GM20000 (cell line): ENCODE data around the gene DPP7.

Source experiments
- DNase-seq: peaks from one replicate; pipeline ENCODE4 v3.0.0; 2012; ENCODE audit warnings: low spot score
- TF ChIP-seq, protein P1 (sequence below): IDR thresholded peaks from 2 replicates; pipeline ENCODE4 v1.5.1; 2012; ENCODE audit warnings: mild to moderate bottlenecking, control low read depth; ENCODE audit errors: extremely low read depth, missing control alignments

The DPP7 gene

DNA sequence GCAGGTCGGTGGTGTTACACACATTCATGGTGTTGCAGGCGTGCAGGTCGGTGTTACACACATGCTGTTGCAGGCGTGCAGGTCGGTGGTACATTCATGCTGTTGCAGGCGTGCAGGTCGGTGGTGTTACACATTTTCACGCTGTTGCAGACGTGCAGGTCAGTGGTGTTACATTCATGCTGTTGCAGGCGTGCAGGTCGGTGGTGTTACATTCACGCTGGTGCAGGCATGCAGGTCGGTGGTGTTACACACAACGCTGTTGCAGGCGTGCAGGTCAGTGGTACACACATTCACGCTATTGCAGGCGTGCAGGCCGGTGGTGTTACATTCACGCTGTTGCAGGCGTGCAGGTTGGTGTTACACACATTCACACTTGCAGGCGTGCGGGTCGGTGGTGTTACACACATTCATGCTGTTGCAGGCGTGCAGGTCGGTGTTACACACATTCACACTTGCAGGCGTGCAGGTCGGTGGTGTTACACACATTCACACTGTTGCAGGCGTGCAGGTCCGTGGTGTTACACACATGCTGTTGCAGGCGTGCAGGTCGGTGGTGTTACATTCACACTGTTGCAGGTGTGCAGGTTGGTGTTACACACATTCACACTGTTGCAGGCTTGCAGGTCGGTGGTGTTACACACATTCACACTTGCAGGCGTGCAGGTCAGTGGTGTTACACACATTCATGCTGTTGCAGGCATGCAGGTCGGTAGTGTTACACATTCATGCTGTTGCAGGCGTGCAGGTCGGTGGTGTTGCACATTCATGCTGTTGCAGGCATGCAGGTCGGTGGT lies 11.1 kb downstream of the DPP7 start:
- DNase-seq = no peak
- TF ChIP-seq, protein P1, sequence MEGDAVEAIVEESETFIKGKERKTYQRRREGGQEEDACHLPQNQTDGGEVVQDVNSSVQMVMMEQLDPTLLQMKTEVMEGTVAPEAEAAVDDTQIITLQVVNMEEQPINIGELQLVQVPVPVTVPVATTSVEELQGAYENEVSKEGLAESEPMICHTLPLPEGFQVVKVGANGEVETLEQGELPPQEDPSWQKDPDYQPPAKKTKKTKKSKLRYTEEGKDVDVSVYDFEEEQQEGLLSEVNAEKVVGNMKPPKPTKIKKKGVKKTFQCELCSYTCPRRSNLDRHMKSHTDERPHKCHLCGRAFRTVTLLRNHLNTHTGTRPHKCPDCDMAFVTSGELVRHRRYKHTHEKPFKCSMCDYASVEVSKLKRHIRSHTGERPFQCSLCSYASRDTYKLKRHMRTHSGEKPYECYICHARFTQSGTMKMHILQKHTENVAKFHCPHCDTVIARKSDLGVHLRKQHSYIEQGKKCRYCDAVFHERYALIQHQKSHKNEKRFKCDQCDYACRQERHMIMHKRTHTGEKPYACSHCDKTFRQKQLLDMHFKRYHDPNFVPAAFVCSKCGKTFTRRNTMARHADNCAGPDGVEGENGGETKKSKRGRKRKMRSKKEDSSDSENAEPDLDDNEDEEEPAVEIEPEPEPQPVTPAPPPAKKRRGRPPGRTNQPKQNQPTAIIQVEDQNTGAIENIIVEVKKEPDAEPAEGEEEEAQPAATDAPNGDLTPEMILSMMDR = no peak

DNA sequence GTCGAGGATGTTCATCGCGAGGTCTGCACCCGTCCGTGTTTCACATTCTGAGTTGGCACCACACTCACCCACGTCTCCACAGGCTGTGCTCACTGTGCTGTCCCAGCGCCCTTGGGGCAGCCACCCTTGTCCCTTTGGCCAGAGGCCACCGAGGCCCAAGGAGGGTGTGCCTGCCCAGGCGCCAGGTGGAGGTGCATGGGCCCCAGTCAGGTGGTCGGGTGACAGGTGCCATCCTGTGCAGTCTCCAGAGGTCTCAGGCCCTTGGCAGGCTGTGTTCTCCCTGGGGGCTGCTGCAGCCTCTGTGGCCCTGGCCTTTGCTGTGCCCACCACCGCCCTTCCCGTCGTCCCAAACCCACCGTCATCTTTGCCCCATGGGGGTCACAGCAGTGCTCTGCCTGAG lies 15.3 kb downstream of the DPP7 start:
- TF ChIP-seq, protein P1 = no peak
- DNase-seq = no peak

DNA sequence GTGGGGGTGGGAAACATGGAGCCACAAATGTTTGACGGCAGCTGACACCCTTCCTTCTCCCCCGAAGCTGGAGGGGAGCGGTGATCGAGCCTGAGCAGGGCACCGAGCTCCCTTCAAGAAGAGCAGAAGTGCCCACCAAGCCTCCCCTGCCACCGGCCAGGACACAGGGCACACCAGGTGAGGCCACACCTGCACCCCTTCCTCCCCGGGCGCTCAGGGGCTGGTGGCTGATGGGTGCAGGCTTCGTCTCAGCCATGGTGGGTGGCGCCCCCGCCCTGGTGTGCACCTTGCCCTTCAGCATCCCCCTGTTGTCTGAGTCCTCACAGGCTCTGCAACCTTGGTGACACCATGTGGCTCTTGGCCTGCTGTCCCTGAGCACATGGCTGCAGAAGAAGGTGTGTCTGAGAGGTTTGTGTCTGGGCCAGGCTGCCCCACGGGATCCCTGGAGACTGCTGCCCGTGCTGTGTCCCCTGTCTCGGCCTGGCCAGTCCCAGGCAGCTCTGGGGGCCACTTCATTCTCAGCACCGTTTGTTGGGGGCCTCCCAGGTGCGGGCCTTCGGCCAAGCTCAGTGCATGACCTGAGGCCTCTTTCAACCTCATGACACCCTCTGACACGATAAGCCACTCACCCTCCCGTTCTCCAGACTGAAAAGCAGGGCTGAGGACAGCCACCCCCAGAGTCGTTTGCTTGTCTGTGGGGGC lies 16.6 kb downstream of the DPP7 start:
- DNase-seq = no peak
- TF ChIP-seq, protein P1 = no peak

DNA sequence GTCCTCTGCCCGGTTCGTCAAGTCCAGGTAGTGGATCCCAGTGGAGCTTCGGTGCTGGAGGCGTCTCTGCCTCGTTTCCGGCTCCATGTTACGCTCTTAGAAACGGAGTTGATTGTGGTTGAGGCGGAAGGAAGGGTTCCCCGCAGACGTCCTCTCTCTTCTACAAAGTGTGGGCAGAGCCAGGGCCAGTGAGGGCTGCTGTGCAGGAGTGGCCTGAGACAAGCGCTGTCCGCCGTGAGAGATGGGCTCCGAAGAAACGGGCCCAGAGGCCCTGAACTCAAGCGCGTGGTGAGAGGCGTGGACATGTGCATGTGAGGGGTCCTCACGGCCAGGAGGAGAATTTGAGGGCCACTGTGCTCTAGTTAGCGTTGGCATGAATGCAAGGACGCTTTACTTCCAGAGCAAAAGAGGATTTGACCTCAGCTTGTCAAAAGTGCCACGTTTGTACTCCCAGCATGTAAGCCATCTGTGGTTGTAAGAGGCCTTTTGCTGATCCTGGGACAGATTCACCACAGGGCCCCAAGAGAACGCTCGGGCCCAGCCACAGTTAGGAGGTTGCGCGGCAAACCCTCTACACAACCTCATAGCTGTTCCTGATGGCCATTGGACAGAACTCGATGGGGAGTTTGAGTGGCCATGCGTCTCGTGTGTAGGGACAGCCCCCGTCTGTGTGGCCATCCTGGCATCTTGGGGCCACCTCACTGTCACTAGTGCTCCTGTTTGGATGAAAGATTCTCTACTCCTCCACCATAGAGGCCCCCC lies 17.6 kb downstream of the DPP7 start:
- TF ChIP-seq, protein P1 = no peak
- no peak for DNase-seq

DNA sequence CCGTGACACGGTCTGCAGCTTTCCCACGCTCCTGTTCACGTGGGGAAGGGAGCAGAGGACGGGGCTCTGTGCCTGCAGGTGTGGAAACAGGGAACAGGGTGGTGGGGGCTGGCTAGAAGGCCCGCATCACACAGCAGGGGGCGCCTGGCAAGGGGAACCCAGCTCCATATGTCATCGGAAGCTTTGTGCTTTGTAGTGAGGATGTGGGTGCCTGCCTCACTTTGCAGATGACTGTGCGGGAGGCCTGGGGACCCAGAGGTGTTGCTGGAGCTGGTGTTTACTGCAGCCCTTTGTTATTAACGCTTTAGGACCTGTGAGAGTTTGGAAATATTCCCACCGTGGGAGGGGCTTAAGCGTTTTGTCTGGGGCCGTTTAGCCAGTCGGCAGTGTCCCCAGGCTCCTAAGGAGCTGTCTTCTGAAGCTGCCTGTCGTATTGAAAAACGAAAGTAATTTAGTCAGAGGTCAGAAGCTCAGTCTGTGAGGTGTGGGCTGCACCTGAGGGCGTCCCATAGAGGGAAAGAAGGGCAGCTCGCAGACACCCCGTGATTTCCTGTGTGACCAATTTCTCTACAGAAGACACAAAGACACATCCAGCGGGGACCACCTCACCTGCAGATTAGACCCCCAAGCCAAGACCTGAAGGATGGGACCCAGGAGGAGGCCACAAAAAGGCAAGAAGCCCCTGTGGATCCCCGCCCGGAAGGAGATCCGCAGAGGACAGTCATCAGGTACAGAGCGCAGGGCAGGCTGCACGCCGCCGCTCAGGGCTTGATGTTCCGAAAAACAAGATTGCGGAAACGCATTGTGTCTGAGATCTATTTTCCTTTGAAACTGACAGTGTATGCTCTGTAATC lies 18.6 kb downstream of the DPP7 start:
- peak; percentile 87 for DNase-seq
- TF ChIP-seq, protein P1 = peak; percentile 51

DNA sequence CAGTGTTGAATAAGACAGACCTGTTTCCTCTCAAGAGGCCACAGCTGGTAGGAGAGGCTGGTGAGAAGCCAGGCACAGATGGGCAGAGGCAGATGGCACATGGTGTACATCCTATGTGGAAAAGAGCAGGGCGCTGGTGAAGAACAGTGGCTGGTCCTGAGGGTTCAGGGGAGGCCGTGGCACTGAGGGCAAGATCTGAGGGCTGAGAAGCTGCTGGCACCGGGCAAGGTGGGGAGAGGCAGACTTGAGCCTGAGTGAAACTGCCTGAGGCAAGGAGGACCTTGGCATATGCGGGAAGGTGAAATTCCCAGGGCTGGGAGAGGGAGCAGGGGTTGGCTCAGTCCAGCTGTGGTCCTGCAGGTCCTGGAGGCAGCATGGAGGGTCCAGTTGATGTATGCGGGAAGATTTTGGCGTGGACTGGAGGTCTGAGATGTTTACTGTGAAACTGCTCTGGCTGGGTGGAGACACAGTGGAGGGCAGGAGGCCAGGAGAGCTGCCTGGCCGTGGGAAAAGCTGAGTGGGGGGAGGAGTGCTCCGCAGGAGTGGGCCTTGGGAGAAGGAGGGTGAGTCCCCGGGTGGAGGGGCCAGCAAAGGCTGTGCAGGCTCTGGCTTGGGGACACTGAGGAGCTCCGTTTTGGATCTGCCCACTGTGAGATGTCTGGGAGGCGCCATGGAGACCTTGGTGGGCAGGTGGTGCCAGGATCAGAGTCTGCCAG lies 25.1 kb downstream of the DPP7 start:
- DNase-seq = no peak
- TF ChIP-seq, protein P1 = no peak
